CD4-positive, CD25-positive, alpha-beta regulatory T cell (primary cell): Measurements from ENCODE around the gene SMOC2. TPM values are rescaled to one million over a fixed set of nuclear protein-coding genes. Genes with fewer than 3 reads are reported as not detected.

Source experiments
- ATAC-seq, 2 donors: fragments of 150-1000 bp; cut with Tn5 transposase; one replicate each; pipeline ENCODE4 v1.10.0; 2021; ENCODE audit warnings: low read depth in 2 of 2, moderate number of reproducible peaks in 2 of 2, moderate library complexity in 1 of 2
- DNase-seq, 3 donors: peaks; one replicate each; pipeline versions ENCODE4 v3.0.0 to v3.0.0-alpha.2; 2012 to 2022; ENCODE audit warnings: mixed read lengths in 1 of 3
- H3K27ac ChIP-seq: one replicate; pipeline ENCODE4 v1.7.0; 2013; ENCODE audit warnings: mild to moderate bottlenecking, low read length; ENCODE audit not compliant: insufficient read depth, poor library complexity, severe bottlenecking
- H3K27me3 ChIP-seq: one replicate; pipeline ENCODE4 v1.7.0; 2013; ENCODE audit warnings: low read length; ENCODE audit not compliant: control insufficient read depth, insufficient read depth
- H3K36me3 ChIP-seq: one replicate; pipeline ENCODE4 v1.7.0; 2013; ENCODE audit warnings: mild to moderate bottlenecking, low read length, moderate library complexity; ENCODE audit not compliant: control insufficient read depth, insufficient read depth
- H3K4me1 ChIP-seq: 2 replicates; pipeline ENCODE4 v1.7.0; 2013; ENCODE audit warnings: mild to moderate bottlenecking, low read length; ENCODE audit not compliant: insufficient read depth, control insufficient read depth, poor library complexity, severe bottlenecking
- H3K4me3 ChIP-seq: one replicate; pipeline ENCODE4 v1.7.0; 2013; ENCODE audit warnings: low read depth, mild to moderate bottlenecking, low read length, moderate library complexity
- H3K9me3 ChIP-seq, 2 experiments: 1 replicate in 1 of 2; 2 replicates in 1 of 2; pipeline ENCODE4 v1.7.0; 2013; ENCODE audit warnings: low read length in 2 of 2, mild to moderate bottlenecking in 1 of 2, moderate library complexity in 1 of 2; ENCODE audit not compliant: control insufficient read depth in 2 of 2
- H3K27ac Mint-ChIP-seq, 3 donors: one replicate each; pipeline ENCODE4 v1.8.0; 2020 to 2022; ENCODE audit warnings: mild to moderate bottlenecking in 3 of 3, mixed read lengths in 3 of 3, moderate library complexity in 2 of 3
- H3K27me3 Mint-ChIP-seq: one replicate; pipeline ENCODE4 v1.8.0; 2022; ENCODE audit warnings: mild to moderate bottlenecking, mixed read lengths
- H3K36me3 Mint-ChIP-seq: one replicate; pipeline ENCODE4 v1.8.0; 2020; ENCODE audit warnings: mixed read lengths
- H3K4me1 Mint-ChIP-seq, 4 donors: one replicate each; pipeline ENCODE4 v1.8.0; 2020 to 2022; ENCODE audit warnings: mixed read lengths in 4 of 4, mild to moderate bottlenecking in 1 of 4
- H3K4me3 Mint-ChIP-seq, 4 donors: one replicate each; pipeline ENCODE4 v1.8.0; 2020 to 2022; ENCODE audit warnings: mild to moderate bottlenecking in 4 of 4, mixed read lengths in 4 of 4, moderate library complexity in 3 of 4
- H3K9me3 Mint-ChIP-seq, 7 donors: one replicate each; pipeline ENCODE4 v1.8.0; 2020 to 2022; ENCODE audit warnings: mixed read lengths in 7 of 7, mild to moderate bottlenecking in 3 of 7, moderate library complexity in 2 of 7
- polyA plus RNA-seq, 4 donors: library from polyadenylated mRNA; unstranded; fragments of 300-500 nt; fragmentation: Illumina TruSeq; gene quantifications; one replicate each; pipeline ENCODE4 v1.2.3, GENCODE V29; 2021
- total RNA-seq: library from RNA; stranded (reverse); gene quantifications from one replicate; pipeline ENCODE4 v1.2.3, GENCODE V29; 2022

The SMOC2 gene, protein sequence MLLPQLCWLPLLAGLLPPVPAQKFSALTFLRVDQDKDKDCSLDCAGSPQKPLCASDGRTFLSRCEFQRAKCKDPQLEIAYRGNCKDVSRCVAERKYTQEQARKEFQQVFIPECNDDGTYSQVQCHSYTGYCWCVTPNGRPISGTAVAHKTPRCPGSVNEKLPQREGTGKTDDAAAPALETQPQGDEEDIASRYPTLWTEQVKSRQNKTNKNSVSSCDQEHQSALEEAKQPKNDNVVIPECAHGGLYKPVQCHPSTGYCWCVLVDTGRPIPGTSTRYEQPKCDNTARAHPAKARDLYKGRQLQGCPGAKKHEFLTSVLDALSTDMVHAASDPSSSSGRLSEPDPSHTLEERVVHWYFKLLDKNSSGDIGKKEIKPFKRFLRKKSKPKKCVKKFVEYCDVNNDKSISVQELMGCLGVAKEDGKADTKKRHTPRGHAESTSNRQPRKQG
- total RNA-seq (not detected), polyA plus RNA-seq (not detected)

GRCh38 chr6:168440520-168441433 lies at the start of gene SMOC2:
TSS of gene SMOC2 (plus strand) at chr6:168441184. CDS start at chr6:168441371, 187 bp downstream.
- Mint-ChIP-seq H3K27me3 (peaks cover 35% of the 10 kb centered on the region), H3K9me3 (peaks cover 0 to 1% (median 0%) of the 10 kb centered on the region in 7 donors), H3K4me3 (no peak within 1 kb of the TSS), H3K4me1 (peaks cover 0 to 5% (median 1%) of the 10 kb centered on the region in 4 donors), H3K36me3 (no peaks in the 10 kb centered on the region), H3K27ac (no peak within 1 kb of the TSS)
- Histone ChIP-seq H3K27me3 (peaks cover 5% of the 10 kb centered on the region), H3K9me3 (no peaks in the 10 kb centered on the region), H3K4me3 (no peak within 1 kb of the TSS), H3K27ac (no peak within 1 kb of the TSS), H3K36me3 (no peaks in the 10 kb centered on the region), H3K4me1 (no peaks in the 10 kb centered on the region)
- ATAC-seq (no peak), DNase-seq (no peak)

DNA sequence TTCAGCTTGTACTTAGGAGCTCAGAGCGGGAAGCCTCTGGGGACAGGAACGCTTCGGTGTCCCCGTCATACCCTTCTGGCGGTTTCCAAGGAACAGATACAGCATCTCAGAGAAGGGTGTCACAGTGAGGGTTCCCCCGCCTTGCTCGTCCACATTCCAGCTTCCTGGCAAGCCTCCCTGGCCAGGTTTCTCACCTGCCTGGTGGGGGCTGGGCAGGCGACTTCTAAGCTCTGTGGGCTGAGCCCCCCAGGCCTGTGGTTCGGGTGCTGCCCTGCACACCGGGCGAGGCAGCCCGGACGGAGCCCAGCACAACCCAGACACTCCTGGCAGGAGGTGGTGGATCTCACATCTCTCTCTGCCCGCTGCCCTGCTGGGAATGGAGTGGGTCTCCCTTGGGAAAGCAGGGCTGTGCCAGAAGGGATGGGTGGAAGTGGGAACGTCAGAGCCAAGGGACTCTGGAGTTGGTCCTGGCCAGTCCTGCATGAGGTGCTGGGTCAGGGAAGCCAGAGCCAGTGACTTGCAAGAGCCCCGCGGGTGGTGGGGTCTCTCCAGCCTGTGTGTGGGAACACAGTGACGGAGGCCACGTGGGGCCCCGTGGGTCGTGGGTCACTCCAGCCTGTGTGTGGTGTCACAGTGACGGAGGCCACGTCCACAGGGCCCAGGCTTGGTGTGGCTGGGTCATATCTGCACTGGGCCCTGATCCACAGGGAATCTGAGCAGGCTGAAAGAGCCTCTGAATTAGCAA lies 47.7 kb upstream of the SMOC2 start:
- Histone ChIP-seq H3K27me3 (no peaks in the 10 kb centered on the region), H3K9me3 (no peaks in the 10 kb centered on the region), H3K36me3 (no peaks in the 10 kb centered on the region), H3K4me1 (no peaks in the 10 kb centered on the region), H3K27ac (no peak overlapping the region), H3K4me3 (no peak overlapping the region)
- DNase-seq, result no peak
- Mint-ChIP-seq H3K27ac (no peak overlapping the region), H3K36me3 (no peaks in the 10 kb centered on the region), H3K4me1 (no peaks in the 10 kb centered on the region), H3K4me3 (no peak overlapping the region), H3K27me3 (peaks cover 5% of the 10 kb centered on the region), H3K9me3 (peaks cover 0 to 2% (median 0%) of the 10 kb centered on the region in 7 donors)
- ATAC-seq, result no peak

GRCh38 chr6:168394606-168395005 lies 46.4 kb upstream of the SMOC2 start:
- H3K36me3 Mint-ChIP-seq, result no peaks in the 10 kb centered on the region
- H3K27me3 Mint-ChIP-seq, result peaks cover 5% of the 10 kb centered on the region
- Histone ChIP-seq H3K9me3 (no peaks in the 10 kb centered on the region), H3K27ac (no peak overlapping the region), H3K27me3 (no peaks in the 10 kb centered on the region), H3K4me3 (no peak overlapping the region), H3K36me3 (no peaks in the 10 kb centered on the region), H3K4me1 (no peaks in the 10 kb centered on the region)
- no peak overlapping the region for H3K4me3 Mint-ChIP-seq
- peaks cover 0 to 2% (median 0%) of the 10 kb centered on the region in 7 donors for H3K9me3 Mint-ChIP-seq
- H3K27ac Mint-ChIP-seq, result no peak overlapping the region
- H3K4me1 Mint-ChIP-seq, result no peaks in the 10 kb centered on the region
- no peak for ATAC-seq
- DNase-seq, result no peak

DNA sequence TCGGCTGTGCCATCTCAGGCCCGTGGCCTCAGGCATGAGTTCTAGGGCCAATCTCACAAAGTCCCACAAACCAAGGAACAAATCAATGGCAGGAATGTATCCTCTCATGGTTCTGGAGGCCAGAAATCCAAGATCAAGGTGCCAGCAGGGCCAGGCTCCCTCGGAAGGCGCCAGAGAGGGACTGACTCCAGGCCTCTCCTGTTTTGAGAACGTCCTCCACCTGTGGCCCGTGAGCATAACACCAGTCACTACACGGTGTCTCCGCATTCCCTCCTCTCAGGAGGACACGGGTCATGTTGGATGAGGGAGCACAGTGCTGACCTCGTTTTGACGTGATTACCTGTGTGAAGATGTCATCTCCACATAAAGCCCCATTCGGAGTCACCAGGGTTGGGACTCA lies 45.0 kb upstream of the SMOC2 start:
- H3K4me3 ChIP-seq, result no peak overlapping the region
- no peak overlapping the region for H3K27ac ChIP-seq
- Mint-ChIP-seq H3K9me3 (peaks cover 0 to 5% (median 2%) of the 10 kb centered on the region in 7 donors), H3K36me3 (no peaks in the 10 kb centered on the region), H3K4me1 (no peaks in the 10 kb centered on the region), H3K4me3 (no peak overlapping the region), H3K27ac (no peak overlapping the region), H3K27me3 (peaks cover 5% of the 10 kb centered on the region)
- no peaks in the 10 kb centered on the region for H3K4me1 ChIP-seq
- no peaks in the 10 kb centered on the region for H3K36me3 ChIP-seq
- H3K9me3 ChIP-seq, result no peaks in the 10 kb centered on the region
- H3K27me3 ChIP-seq, result no peaks in the 10 kb centered on the region
- ATAC-seq, result no peak
- DNase-seq, result no peak

DNA sequence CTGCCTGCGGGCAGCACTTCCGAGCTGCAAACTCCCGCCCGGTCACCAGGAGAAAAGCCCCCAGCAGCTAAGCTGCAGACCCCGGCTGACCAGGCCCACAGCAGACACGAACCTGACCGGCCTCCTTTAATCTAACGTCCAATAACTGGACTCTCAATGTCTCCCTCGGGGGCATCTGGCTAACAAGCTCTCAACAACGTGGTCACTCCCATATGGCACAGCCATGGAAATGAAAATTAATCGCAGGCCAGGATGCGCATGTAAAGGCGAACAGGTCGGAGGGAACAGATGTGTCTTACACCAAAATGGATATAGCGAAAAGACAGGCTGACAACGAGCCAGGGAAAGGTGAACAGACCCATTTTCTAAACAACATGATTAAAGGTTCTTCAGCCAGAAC lies 44.4 kb upstream of the SMOC2 start:
- H3K9me3 ChIP-seq, result no peaks in the 10 kb centered on the region
- no peak overlapping the region for H3K4me3 ChIP-seq
- Mint-ChIP-seq H3K36me3 (no peaks in the 10 kb centered on the region), H3K9me3 (peaks cover 0 to 5% (median 2%) of the 10 kb centered on the region in 7 donors), H3K27ac (no peak overlapping the region), H3K4me1 (no peaks in the 10 kb centered on the region), H3K4me3 (no peak overlapping the region), H3K27me3 (peaks cover 5% of the 10 kb centered on the region)
- H3K27ac ChIP-seq, result no peak overlapping the region
- DNase-seq, result no peak
- H3K36me3 ChIP-seq, result no peaks in the 10 kb centered on the region
- no peaks in the 10 kb centered on the region for H3K4me1 ChIP-seq
- no peak for ATAC-seq
- no peaks in the 10 kb centered on the region for H3K27me3 ChIP-seq

DNA sequence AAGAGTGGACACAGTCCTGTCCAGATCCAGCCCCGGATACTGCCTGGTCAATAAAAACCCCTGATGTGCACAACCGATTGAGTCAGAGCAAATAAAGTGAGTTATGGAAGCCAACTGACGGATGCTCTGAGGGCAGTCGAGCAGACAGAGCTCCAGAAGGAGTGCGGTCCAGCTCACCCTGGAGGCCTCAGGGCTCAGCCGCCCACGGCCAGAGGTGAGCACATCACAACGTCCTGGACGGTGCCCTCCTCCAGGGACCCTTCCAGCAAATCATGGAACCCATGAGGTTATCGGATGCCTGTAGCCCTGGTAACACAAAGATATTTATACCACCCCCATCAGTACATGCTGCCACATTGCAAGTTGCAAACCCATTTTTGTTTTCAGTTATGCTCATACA lies 44.0 kb upstream of the SMOC2 start:
- DNase-seq (no peak), ATAC-seq (no peak)
- no peak overlapping the region for H3K4me3 Mint-ChIP-seq
- no peaks in the 10 kb centered on the region for H3K9me3 ChIP-seq
- peaks cover 0 to 5% (median 2%) of the 10 kb centered on the region in 7 donors for H3K9me3 Mint-ChIP-seq
- H3K27me3 ChIP-seq, result no peaks in the 10 kb centered on the region
- H3K27ac Mint-ChIP-seq, result no peak overlapping the region
- no peaks in the 10 kb centered on the region for H3K36me3 ChIP-seq
- no peaks in the 10 kb centered on the region for H3K4me1 ChIP-seq
- H3K4me1 Mint-ChIP-seq, result no peaks in the 10 kb centered on the region
- H3K27me3 Mint-ChIP-seq, result peaks cover 5% of the 10 kb centered on the region
- no peak overlapping the region for H3K4me3 ChIP-seq
- H3K36me3 Mint-ChIP-seq, result no peaks in the 10 kb centered on the region
- no peak overlapping the region for H3K27ac ChIP-seq

DNA sequence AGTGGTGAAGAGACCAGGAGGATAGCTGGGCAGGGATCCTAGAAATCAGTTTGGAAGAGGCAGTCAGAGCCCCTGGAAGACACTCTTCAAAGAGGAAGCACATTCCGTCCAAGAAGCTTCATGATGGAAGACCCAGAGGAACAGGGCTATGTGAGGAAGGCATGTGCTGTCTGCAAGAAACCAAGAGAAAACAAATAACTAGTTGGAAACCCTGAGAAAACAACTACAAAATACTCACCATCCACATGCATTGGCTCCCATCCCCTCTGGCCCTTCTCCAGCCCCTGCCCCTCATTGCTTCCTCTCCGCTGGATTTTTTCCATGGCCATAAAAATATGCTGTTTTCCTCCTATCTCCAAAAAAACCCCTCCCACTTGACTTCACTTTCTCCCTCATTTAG lies 40.9 kb upstream of the SMOC2 start:
- H3K4me3 ChIP-seq, result no peak overlapping the region
- ATAC-seq (no peak), DNase-seq (no peak)
- Mint-ChIP-seq H3K4me3 (no peak overlapping the region), H3K27me3 (peaks cover 5% of the 10 kb centered on the region), H3K36me3 (no peaks in the 10 kb centered on the region), H3K4me1 (no peaks in the 10 kb centered on the region), H3K27ac (no peak overlapping the region), H3K9me3 (peaks cover 0 to 5% (median 0%) of the 10 kb centered on the region in 7 donors)
- no peaks in the 10 kb centered on the region for H3K27me3 ChIP-seq
- H3K9me3 ChIP-seq, result no peaks in the 10 kb centered on the region
- H3K36me3 ChIP-seq, result no peaks in the 10 kb centered on the region
- H3K27ac ChIP-seq, result no peak overlapping the region
- H3K4me1 ChIP-seq, result no peaks in the 10 kb centered on the region
